Measurements from ENCODE around the gene NEU4. TPM values are rescaled to one million over a fixed set of nuclear protein-coding genes. Genes with fewer than 3 reads are reported as not detected.

The NEU4 gene
- total and polyA plus RNA-seq, 2 of the 4 experiments (the other 2 are of a cell fraction) = not detected

DNA sequence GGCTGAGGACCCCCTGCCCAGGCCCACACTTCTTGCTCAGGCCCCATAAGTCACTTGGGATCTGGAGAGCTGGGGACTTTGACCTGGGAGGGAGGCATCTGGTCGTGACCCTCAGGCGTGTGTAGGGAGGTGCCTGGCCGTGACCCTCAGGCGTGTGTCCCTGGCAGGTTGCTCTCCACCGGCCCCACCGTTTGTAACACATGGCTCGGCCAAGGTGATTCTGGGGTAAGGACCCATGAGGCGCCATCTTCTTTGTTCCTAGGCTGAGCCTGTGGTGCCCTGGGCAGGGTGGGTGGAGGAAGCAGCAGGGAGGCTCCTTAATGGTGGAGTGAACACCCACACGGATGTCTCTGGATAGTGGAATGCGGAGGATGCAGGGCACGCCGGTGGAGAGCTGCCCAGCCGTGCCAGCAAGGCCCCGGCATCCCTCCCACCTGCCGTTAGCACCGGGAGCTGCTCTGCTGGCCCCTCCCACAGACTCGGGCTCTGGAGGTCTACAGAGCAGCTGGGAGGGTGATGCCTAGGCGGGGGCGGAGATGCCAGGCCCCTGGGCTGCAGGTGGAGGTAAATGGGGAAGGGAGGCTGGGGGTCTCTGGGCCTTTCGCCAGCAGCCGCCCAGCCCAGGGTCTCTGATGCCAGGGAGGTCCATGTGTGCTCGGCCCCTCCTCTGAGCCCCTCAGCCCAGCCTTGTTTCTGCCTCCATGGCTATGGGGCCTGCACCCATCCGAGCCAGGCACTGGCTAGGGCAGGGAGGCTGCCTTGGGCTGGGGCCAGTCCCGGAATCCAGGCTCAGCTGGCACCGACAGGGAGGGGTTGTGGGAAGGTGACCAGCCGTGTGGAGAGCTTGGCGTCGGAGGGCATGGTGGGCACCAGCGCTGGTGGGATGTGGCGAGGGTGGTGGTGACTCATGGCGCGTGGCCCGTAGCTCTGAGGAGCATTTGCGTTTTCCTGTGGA lies 33.5 kb upstream of the NEU4 start:
- Histone ChIP-seq H4K20me1 (ENCODE audit: insufficient read depth, low read length) (no peaks in the 10 kb centered on the region; the same call in 1 of the 2 replicates), H3K27ac (ENCODE audit: insufficient read depth, low read length) (no peak overlapping the region), H4K8ac (ENCODE audit: low read depth in 2 of 2, low read length in 2 of 2) (0 out of 4 replicates have a peak overlapping the region, but pooled peaks of 1 of the 2 experiments have one; percentile 7), H3K4me1 (ENCODE audit: control insufficient read depth, insufficient read depth, low read length) (peaks cover 12% of the 10 kb centered on the region), H4K91ac (ENCODE audit: insufficient read depth, low read depth, low read length) (no peak overlapping the region), H3K79me1 (ENCODE audit: low read depth in 1 of 2, low read length in 2 of 2) (no peaks in the 10 kb centered on the region), H2AFZ (replicated peaks; ENCODE audit: low read length, poor library complexity) (peak overlapping the region; percentile 69), H2BK15ac (ENCODE audit: low read depth, low read length) (no peak overlapping the region), H3K36me3 (ENCODE audit: control insufficient read depth, insufficient read depth, low read length) (no peaks in the 10 kb centered on the region), H3K4ac (ENCODE audit: low read depth, low read length) (no peak overlapping the region), H3K27me3 (ENCODE audit: control insufficient read depth, insufficient read depth, low read length) (no peaks in the 10 kb centered on the region; the same call in 1 of the 2 replicates), H3K9me3 (ENCODE audit: control insufficient read depth, insufficient read depth, low read length) (no peaks in the 10 kb centered on the region), H2AK9ac (replicated peaks; ENCODE audit: low read depth, low read length, poor library complexity) (peak overlapping the region; percentile 82), H3K9ac (ENCODE audit: low read depth, low read length) (no peak overlapping the region), H3K4me3 (ENCODE audit: insufficient read depth, low read depth, low read length) (no peak overlapping the region), H3K14ac (replicated peaks; ENCODE audit: low read depth, low read length) (no peak overlapping the region), H2AK5ac (ENCODE audit: low read depth, low read length) (no peak overlapping the region), H3K9me1 (ENCODE audit: insufficient read depth, low read length) (no peaks in the 10 kb centered on the region), H3K18ac (ENCODE audit: low read depth, low read length) (no peak overlapping the region), H3K56ac (ENCODE audit: extremely low read depth, insufficient read depth, low read length) (no peak overlapping the region), H3K23ac (ENCODE audit: low read depth, low read length) (no peak overlapping the region), H2BK5ac (ENCODE audit: low read depth, low read length, poor library complexity, severe bottlenecking) (no peak overlapping the region), H4K5ac (ENCODE audit: low read depth, low read length) (no peak overlapping the region), H2BK120ac (ENCODE audit: low read depth, low read length) (no peak overlapping the region), H3K4me2 (ENCODE audit: low read depth, low read length) (no peak overlapping the region; the same call in 1 of the 2 replicates), H2BK20ac (ENCODE audit: low read depth, low read length) (no peak overlapping the region)
- ChIA-PET POLR2A (ENCODE audit: unreplicated experiment) (no interaction called here), CTCF (no interaction called here)
- dilution Hi-C loops (cut with HindIII; ENCODE audit: low sequenced_read_pairs, unreplicated experiment) = no loop called here
- no TSS peak for BruUV-seq (replicated peaks)
- no peak for DNase-seq
- TF ChIP-seq MAZ (IDR thresholded peaks at IDR 0.05; ENCODE audit: borderline replicate concordance, low read depth, low read length) (no peak), NFE2L2 (IDR thresholded peaks at IDR 0.05; ENCODE audit: low read depth, low read length) (no peak), CEBPB (IDR thresholded peaks at IDR 0.05; ENCODE audit: low read depth, low read length) (no peak), SMC3 (IDR thresholded peaks at IDR 0.05; ENCODE audit: low read depth, low read length) (no peak), FOS (IDR thresholded peaks at IDR 0.05; ENCODE audit: low read depth, low read length) (no peak)
- TF ChIP-seq, protein P1, sequence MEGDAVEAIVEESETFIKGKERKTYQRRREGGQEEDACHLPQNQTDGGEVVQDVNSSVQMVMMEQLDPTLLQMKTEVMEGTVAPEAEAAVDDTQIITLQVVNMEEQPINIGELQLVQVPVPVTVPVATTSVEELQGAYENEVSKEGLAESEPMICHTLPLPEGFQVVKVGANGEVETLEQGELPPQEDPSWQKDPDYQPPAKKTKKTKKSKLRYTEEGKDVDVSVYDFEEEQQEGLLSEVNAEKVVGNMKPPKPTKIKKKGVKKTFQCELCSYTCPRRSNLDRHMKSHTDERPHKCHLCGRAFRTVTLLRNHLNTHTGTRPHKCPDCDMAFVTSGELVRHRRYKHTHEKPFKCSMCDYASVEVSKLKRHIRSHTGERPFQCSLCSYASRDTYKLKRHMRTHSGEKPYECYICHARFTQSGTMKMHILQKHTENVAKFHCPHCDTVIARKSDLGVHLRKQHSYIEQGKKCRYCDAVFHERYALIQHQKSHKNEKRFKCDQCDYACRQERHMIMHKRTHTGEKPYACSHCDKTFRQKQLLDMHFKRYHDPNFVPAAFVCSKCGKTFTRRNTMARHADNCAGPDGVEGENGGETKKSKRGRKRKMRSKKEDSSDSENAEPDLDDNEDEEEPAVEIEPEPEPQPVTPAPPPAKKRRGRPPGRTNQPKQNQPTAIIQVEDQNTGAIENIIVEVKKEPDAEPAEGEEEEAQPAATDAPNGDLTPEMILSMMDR (conservative IDR thresholded peaks at IDR 0.05; ENCODE audit: low read depth, low read length) = no peak
- WGBS, 2 experiments (ENCODE audit: extremely low coverage in 2 of 2, insufficient read length in 1 of 2) = 88% methylated on average over 15 of the region's 34 CpGs; no CpG with 5 or more reads in 1 of the 2 experiments
- ATAC-seq (ENCODE audit: low read depth) = peak; percentile 2
- in situ Hi-C loops (cut with MboI; ENCODE audit: low sequenced_read_pairs) = no loop called here
- intact Hi-C loops (cut with micrococcal nuclease) = no loop called here
